HEK293 (cell line): Measurements from ENCODE around the gene LRBA.

Experiments used
- BCL11A ChIP-seq: fragments of 450-650 bp; formaldehyde crosslinking; IDR thresholded peaks from 2 replicates; pipeline ENCODE4 v1.5.1; 2016; ENCODE audit warnings: low read depth, missing biosample characterization, missing genetic modification characterization
- RBAK ChIP-seq: fragments of 450-650 bp; formaldehyde crosslinking; IDR thresholded peaks from 2 replicates; pipeline ENCODE4 v1.5.1; 2016; ENCODE audit warnings: missing biosample characterization, missing genetic modification characterization
- SP7 ChIP-seq: fragments of 450-650 bp; formaldehyde crosslinking; IDR thresholded peaks from 2 replicates; pipeline ENCODE4 v1.5.1; 2016; ENCODE audit warnings: missing biosample characterization, missing genetic modification characterization
- ZNF37A ChIP-seq: fragments of 450-650 bp; IDR thresholded peaks from 2 replicates; pipeline ENCODE4 v1.5.1; 2018; ENCODE audit warnings: missing biosample characterization, missing genetic modification characterization
- ZNF560 ChIP-seq: fragments of 450-650 bp; formaldehyde crosslinking; IDR thresholded peaks from 2 replicates; pipeline ENCODE4 v1.5.1; 2017; ENCODE audit warnings: missing biosample characterization, missing genetic modification characterization, borderline replicate concordance
- TF ChIP-seq, protein P1 (sequence below): fragments of 450-650 bp; formaldehyde crosslinking; IDR thresholded peaks from 2 replicates; pipeline ENCODE4 v1.5.1; 2016; ENCODE audit warnings: missing biosample characterization, missing genetic modification characterization

DNA sequence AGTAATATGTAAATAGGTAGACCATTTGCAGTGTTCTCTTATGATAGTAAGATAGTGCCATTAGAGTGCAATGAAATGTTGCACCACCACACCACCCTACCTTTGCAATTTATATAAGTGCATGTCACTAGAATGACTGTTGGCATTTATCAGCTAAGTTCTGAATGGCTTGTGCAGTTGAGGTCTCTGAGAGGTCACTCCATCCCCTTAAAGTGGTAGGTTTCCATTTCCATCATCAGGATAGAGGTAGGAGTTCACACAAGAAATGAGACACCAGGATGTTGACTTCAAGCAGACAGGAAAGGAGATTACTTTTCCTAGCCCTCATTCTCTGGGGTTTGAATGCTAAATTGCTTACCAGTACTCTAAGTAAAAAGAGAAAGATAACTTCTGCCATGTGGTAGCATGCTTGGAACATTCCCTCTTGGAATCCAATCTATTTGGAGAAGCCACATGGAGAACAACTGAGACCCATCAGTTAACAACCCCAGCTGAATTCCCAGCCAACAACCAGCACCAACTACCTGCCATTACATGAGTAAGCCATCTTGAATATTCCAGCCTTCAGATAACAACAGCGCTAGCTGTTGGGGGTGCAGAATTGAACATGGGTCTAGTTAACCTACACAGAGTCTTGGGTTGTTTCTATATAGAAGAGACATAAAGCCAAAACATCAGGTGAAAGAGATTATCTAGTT, 6.7 kb upstream of the LRBA start:
- TF ChIP-seq, protein P1, sequence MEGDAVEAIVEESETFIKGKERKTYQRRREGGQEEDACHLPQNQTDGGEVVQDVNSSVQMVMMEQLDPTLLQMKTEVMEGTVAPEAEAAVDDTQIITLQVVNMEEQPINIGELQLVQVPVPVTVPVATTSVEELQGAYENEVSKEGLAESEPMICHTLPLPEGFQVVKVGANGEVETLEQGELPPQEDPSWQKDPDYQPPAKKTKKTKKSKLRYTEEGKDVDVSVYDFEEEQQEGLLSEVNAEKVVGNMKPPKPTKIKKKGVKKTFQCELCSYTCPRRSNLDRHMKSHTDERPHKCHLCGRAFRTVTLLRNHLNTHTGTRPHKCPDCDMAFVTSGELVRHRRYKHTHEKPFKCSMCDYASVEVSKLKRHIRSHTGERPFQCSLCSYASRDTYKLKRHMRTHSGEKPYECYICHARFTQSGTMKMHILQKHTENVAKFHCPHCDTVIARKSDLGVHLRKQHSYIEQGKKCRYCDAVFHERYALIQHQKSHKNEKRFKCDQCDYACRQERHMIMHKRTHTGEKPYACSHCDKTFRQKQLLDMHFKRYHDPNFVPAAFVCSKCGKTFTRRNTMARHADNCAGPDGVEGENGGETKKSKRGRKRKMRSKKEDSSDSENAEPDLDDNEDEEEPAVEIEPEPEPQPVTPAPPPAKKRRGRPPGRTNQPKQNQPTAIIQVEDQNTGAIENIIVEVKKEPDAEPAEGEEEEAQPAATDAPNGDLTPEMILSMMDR (tag by site-specific recombination), result no peak
- TF ChIP-seq RBAK (tag by site-specific recombination) (no peak), BCL11A (tag by site-specific recombination) (no peak), SP7 (tag by site-specific recombination) (no peak), ZNF37A (tag by site-specific recombination) (no peak), ZNF560 (tag by site-specific recombination) (no peak)
